GM19438 (cell line): ENCODE results near the gene REN.

ENCODE experiments used
- ATAC-seq: cut with Tn5 transposase; IDR thresholded peaks from one replicate; pipeline ENCODE4 v1.9.1; 2021; ENCODE audit warnings: low read depth; ENCODE audit not compliant: unreplicated experiment

REN gene

GRCh38 chr1:204139088-204139487 lies 27.0 kb downstream of the REN start:
- ATAC-seq, result no peak

DNA sequence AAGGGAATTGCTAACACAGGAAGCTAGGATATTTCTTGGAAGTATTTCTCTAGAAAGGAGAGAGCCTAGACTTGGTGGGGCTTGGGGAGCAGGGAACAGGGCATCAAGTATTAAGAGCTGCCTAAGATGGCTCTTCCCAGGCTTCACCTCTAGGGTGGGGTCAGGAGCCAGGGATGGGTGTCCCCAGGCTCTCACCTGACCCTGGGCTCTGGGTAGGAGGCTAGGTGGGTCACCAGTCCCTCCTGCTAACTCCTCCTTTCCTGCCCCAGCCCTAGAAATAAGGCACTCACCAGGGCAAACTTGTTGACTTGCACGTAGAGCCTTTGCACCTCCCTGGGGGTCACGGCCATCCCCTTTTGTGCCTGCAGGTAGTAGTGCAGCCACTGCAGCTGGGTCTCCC lies 29.3 kb downstream of the REN start:
- no peak for ATAC-seq

DNA sequence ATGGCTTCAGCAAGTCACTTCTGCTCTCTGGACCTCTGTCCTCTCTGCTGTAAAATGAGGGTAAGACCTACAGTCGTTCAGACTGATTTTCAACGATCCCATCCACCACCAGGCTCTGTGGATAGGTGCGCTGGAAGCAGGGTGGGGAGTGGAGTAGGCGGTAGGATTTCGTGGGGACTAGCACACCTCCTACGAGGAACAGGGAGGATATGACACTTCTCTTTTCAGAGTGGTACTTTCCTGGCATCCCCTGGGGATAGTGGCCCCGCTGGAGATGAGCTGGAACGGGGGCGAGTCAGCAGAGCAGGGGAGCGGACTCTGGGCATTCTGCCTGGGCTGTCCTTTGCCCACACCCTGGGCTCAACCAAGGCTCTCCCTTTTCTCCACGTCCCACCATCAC lies 32.0 kb downstream of the REN start:
- ATAC-seq, result no peak

GRCh38 chr1:204132718-204133117 lies 33.4 kb downstream of the REN start:
- no peak for ATAC-seq

GRCh38 chr1:204131978-204132377 lies 34.2 kb downstream of the REN start:
- no peak for ATAC-seq

GRCh38 chr1:204130981-204131892 lies 34.9 kb downstream of the REN start:
- ATAC-seq, result no peak

- ATAC-seq, result no peak
These were observed 36.0 kb downstream of the REN start for GRCh38 chr1:204130178-204130577.

DNA sequence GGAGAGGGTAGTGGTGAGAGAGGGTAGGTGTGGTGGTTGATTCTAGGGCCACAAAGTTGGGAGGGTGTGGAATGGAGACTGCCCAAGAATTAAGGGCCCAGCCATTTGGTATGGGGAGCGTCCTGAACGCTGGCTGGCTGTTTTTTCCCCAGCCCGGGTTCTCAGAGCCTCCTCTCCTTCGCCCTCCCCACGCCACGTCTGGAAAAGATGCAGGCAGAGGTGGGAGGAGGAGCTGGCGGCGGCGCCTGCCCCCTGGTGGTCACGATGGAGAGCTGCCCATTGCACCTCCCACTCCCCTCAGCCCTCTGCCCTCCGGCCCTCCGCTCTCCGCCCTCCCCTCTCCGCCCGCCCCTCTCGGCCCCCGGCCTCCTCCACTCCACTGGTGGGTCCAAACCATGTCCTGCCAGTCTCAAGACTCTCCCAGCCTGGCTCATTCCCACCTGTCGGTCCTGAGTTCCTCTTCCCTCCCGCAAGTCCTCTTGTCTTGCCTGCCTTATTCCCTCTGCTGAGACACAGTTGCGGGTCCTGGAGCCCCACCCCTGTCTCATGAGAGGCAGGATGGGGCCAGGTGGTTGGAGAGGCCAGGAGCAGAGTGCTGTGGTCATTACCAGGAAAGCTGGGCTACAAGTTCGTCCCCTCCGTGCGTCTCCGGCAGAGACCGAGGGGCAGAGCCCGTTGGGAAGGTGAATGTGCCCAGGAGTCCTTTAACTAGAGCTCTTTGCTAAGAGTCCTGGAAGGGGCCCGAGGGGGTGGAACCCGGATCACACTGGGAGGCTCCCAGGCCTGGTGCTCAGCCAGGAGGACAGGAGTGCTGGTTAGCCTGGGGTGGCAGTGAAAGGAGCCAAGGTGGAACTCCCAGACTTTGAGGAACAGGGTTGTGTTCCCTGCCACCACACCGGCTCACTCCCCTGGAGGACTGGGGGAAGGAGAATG lies 36.9 kb downstream of the REN start:
- no peak for ATAC-seq

- no peak for ATAC-seq
These were observed 37.6 kb downstream of the REN start for GRCh38 chr1:204128464-204128963.

- no peak for ATAC-seq
These were observed 38.4 kb downstream of the REN start for GRCh38 chr1:204127597-204128242.

GRCh38 chr1:204126956-204127355 lies 39.2 kb downstream of the REN start:
- no peak for ATAC-seq

DNA sequence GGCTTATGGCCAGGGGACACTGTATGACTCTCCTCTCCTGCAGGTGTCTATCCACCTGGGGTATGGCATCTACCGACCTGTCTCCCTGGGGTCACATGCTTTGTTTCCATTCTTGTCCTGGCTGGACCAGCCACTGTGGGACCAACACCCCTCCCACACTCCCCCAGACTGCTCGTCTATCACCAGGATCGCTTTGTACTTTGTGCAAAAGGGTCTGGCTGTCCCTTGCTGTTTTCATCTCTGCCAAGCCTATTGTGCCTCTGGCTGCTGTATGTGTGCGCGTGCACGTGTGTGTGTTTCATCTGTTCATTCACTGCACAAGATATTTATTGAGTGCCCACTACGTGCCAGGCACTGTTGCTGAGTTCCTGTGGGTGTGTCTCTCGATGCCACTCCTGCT lies 39.8 kb downstream of the REN start:
- ATAC-seq, result no peak

DNA sequence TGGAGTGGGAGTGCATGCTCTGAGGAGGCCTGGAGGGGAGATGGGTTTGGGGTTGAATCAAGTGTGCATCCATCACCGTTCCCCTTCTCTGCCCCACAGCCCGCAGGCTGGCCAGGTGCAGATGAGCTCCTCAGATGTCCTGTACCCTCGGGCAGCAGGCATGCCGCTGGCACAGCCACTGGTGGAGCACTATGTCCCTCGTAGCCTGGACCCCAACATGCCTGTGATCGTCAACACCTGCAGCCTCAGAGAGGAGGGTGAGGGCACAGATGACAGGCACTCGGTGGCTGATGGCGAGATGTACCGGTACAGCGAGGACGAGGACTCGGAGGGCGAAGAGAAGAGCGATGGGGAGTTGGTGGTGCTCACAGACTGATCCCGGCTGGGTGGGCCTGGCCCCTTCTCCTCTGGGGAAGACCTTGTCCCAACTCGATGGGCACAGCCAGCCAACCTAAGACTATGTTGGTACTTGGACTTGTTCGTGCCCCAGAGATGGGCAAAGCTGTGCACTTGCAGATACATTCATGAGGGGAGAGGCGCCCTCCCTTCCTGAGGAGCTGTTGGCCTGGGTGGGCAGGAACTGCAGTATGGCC lies 40.3 kb downstream of the REN start:
- no peak for ATAC-seq

DNA sequence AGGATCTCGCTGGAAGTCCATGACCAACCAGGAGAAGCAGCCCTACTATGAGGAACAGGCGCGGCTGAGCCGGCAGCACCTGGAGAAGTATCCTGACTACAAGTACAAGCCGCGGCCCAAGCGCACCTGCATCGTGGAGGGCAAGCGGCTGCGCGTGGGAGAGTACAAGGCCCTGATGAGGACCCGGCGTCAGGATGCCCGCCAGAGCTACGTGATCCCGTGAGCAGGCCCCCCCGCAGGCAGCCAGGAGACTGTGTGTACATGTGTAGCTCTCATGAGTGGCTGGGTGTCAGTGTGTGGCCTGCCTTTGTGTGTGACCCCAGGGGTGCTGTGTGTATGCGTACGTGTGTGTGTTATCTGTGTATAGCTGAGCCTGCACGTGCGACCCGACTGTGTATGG lies 41.5 kb downstream of the REN start:
- no peak for ATAC-seq

- ATAC-seq, result no peak
These were observed 42.8 kb downstream of the REN start for GRCh38 chr1:204123376-204123775.

DNA sequence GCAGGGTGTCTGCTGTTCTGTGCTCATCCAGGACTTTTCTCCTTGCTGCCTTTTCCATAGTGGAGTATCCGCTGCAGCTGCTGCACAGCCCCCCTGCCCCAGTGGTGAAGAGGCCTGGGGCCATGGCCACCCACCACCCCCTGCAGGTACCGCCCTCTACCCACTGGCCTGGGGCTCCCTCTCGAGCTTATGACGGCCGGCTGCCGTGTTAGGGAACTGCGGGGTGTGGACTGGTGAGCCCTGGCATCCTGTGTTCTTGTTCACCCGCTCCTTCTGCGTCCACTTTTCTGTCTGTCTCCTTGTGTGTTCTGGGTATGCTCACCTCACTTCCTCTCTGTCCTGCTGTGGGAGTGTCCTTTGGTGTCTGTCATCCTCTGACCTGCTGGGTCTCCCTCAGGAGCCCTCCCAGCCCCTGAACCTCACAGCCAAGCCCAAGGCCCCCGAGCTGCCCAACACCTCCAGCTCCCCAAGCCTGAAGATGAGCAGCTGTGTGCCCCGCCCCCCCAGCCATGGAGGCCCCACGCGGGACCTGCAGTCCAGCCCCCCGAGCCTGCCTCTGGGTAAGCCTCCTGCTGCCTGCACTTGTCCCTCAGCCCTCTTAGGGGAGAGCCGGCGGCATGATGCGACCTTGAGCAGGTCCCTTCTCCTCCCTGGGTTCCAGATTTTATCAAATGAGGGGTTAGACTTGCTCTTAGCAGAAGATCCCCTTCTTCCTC lies 44.1 kb downstream of the REN start:
- ATAC-seq, result no peak

DNA sequence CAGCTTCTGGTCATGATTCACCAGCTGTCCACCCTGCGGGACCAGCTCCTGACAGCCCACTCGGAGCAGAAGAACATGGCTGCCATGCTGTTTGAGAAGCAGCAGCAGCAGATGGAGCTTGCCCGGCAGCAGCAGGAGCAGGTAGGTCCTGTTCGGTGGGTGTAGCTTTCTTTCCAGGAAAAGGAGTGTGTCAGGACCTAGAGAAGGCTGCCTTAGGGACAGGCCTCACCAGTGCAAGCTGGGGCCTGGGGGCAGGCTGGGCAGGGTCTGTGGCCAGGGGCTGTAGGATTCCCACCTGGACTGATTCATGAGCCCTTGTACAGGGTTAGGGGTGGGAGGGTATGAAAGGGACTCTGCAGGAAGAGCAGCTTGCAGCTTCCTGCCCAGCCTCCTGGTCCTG lies 49.6 kb downstream of the REN start:
- no peak for ATAC-seq

GRCh38 chr1:204115116-204115515 lies 51.0 kb downstream of the REN start:
- ATAC-seq, result no peak

GRCh38 chr1:204114606-204115005 lies 51.5 kb downstream of the REN start:
- ATAC-seq, result no peak

DNA sequence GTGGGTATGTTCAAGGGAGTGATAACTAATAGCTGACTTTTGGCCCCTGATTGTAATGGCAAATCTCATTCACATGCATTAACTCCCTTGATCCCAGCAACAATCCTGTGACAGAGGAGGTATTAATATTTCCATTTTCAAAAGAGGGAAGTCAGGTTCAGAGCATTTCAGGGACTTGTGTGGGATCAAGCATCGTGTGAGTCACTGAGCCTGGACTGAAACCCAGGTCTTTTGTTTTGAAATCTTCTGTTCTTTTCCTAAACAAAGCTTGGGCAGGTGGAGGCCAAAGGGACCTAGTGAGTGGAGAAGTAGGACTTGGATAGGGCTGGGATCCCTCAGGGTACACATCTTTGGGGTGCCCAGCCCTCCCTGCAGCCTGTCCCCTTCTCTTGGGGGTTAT lies 52.2 kb downstream of the REN start:
- ATAC-seq, result no peak
